ENCODE results near the gene RFC5. TPM values are rescaled to one million over a fixed set of nuclear protein-coding genes. Genes with fewer than 3 reads are reported as not detected.

RFC5 gene
- polyA plus RNA-seq, 2 of the 4 experiments (the other 2 are of a cell fraction) = 57.5 to 64.7 TPM

GRCh38 chr12:117967043-117967442 lies 49.5 kb upstream of the RFC5 start:
- Histone ChIP-seq H3K27ac (no peak overlapping the region), H3K9me3 (peaks cover 22% of the 10 kb centered on the region; the same call in 2 of the 3 replicates), H3K4me3 (no peak overlapping the region), H3K4me2 (no peak overlapping the region), H3K4me1 (peaks cover 5% of the 10 kb centered on the region; the same call in 2 of the 3 replicates)
- POLR2A ChIA-PET = no interaction called here
- no peak for ATAC-seq
- CTCF ChIA-PET = no interaction called here
- no peak for FAIRE-seq
- DNase-seq (ENCODE audit: low read depth in 1 of 2, low spot score in 1 of 2) = no peak
- no peak for TF ChIP-seq NFE2L2 (conservative IDR thresholded peaks at IDR 0.05; ENCODE audit: low read length)
- 37% methylated on average over 4 of the region's 4 CpGs for WGBS (ENCODE audit: missing lambda C conversion rate)

GRCh38 chr12:117967512-117967911 lies 49.0 kb upstream of the RFC5 start:
- CTCF ChIA-PET = no interaction called here
- H3K27ac ChIP-seq = no peak overlapping the region
- H3K4me3 ChIP-seq = no peak overlapping the region
- TF ChIP-seq REST (IDR thresholded peaks at IDR 0.05) = no peak
- no peak for TF ChIP-seq TP53 (CRISPR knock-in tag; IDR thresholded peaks at IDR 0.05)
- no peak for TF ChIP-seq ZNF302 (CRISPR knock-in tag; IDR thresholded peaks at IDR 0.05)
- TF ChIP-seq NFE2L2 (conservative IDR thresholded peaks at IDR 0.05; ENCODE audit: low read length) = no peak
- no peak for TF ChIP-seq JUNB (IDR thresholded peaks at IDR 0.05)
- no peak for TF ChIP-seq ZSCAN20 (CRISPR knock-in tag; IDR thresholded peaks at IDR 0.05)
- no peak for TF ChIP-seq MAZ (IDR thresholded peaks at IDR 0.05; ENCODE audit: borderline replicate concordance, low read depth, low read length)
- TF ChIP-seq MAFK (IDR thresholded peaks at IDR 0.05; ENCODE audit: partially characterized antibody) = no peak
- no peak for TF ChIP-seq SMC3 (IDR thresholded peaks at IDR 0.05)
- TF ChIP-seq EHF (CRISPR knock-in tag; IDR thresholded peaks at IDR 0.05) = no peak
- TF ChIP-seq JUN (IDR thresholded peaks at IDR 0.05) = no peak
- no peak for TF ChIP-seq NR3C1 (IDR thresholded peaks at IDR 0.05)
- no peak for TF ChIP-seq KDM5A (IDR thresholded peaks at IDR 0.05)
- TF ChIP-seq HOXB5 (CRISPR knock-in tag; IDR thresholded peaks at IDR 0.05) = no peak
- no peak for TF ChIP-seq HOXB13 (CRISPR knock-in tag; IDR thresholded peaks at IDR 0.05; ENCODE audit: low read depth)
- TF ChIP-seq PBX3 (IDR thresholded peaks at IDR 0.05) = no peak
- TF ChIP-seq E2F6 (IDR thresholded peaks at IDR 0.05; ENCODE audit: borderline replicate concordance, low read depth) = no peak
- WGBS (ENCODE audit: missing lambda C conversion rate) = 80% methylated on average over 12 of the region's 12 CpGs
- H3K9me3 ChIP-seq = peaks cover 22% of the 10 kb centered on the region; the same call in 2 of the 3 replicates
- no peak overlapping the region for H3K4me2 ChIP-seq
- FAIRE-seq (no peak), ATAC-seq (no peak), DNase-seq (ENCODE audit: low read depth in 1 of 2, low spot score in 1 of 2) (no peak)
- POLR2A ChIA-PET = no interaction called here
- peaks cover 5% of the 10 kb centered on the region; the same call in 2 of the 3 replicates for H3K4me1 ChIP-seq

- CTCF ChIA-PET = no interaction called here
- peak overlapping the region; percentile 77 to 89 for H3K27ac ChIP-seq
- peaks cover 26% of the 10 kb centered on the region; the same call in 2 of the 3 replicates for H3K9me3 ChIP-seq
- peak overlapping the region; percentile 80 for H3K4me3 ChIP-seq
- FAIRE-seq (no peak), DNase-seq (ENCODE audit: low read depth in 1 of 2, low spot score in 1 of 2) (no peak), ATAC-seq (no peak)
- no peak for TF ChIP-seq FOSL2 (IDR thresholded peaks at IDR 0.05)
- TF ChIP-seq FOSL2 (CRISPR knock-in tag; IDR thresholded peaks at IDR 0.05) = no peak
- no peak for TF ChIP-seq HEYL (CRISPR knock-in tag; IDR thresholded peaks at IDR 0.05)
- TF ChIP-seq JUN (IDR thresholded peaks at IDR 0.05) = no peak
- TF ChIP-seq HOXB5 (CRISPR knock-in tag; IDR thresholded peaks at IDR 0.05) = no peak
- no peak for TF ChIP-seq EHMT2 (IDR thresholded peaks at IDR 0.05; ENCODE audit: low read depth)
- TF ChIP-seq ATOH8 (CRISPR knock-in tag; IDR thresholded peaks at IDR 0.05; ENCODE audit: low read depth) = no peak
- TF ChIP-seq CBX2 (IDR thresholded peaks at IDR 0.05; ENCODE audit: borderline replicate concordance, low read depth) = no peak
- no peak for TF ChIP-seq USF2 (IDR thresholded peaks at IDR 0.05)
- no peak for TF ChIP-seq TP53 (CRISPR knock-in tag; IDR thresholded peaks at IDR 0.05)
- TF ChIP-seq MAX (IDR thresholded peaks at IDR 0.05) = no peak
- TF ChIP-seq MAFK (IDR thresholded peaks at IDR 0.05; ENCODE audit: partially characterized antibody) = no peak
- TF ChIP-seq ZNF302 (CRISPR knock-in tag; IDR thresholded peaks at IDR 0.05) = no peak
- TF ChIP-seq KDM5A (IDR thresholded peaks at IDR 0.05) = no peak
- H3K4me1 ChIP-seq = peaks cover 5% of the 10 kb centered on the region; the same call in 2 of the 3 replicates
- WGBS (ENCODE audit: missing lambda C conversion rate) = 19% methylated on average over 10 of the region's 10 CpGs
- peak overlapping the region; percentile 95 for H3K4me2 ChIP-seq
- POLR2A ChIA-PET = no interaction called here
Observed at GRCh38 chr12:117968151-117968789, 48.2 kb upstream of the RFC5 start.

All from A549 (cell line).